HEK293T (cell line): Measurements from ENCODE around the gene LSM8.

Source experiments
- CTCF ChIA-PET: fragments of 350-600 bp; formaldehyde crosslinking; extraction: SDS; loops from one replicate; lab custom pipeline; 2021; ENCODE audit warnings: antibody characterized with exemption, inconsistent platforms; lab: Yijun Ruan, JAX
- POLR2A ChIA-PET: fragments of 350-600 bp; formaldehyde crosslinking; extraction: SDS; loops from one replicate; lab custom pipeline; 2020; ENCODE audit warnings: antibody characterized with exemption, inconsistent platforms; lab: Yijun Ruan, JAX
- DNase-seq: peaks from one replicate; pipeline ENCODE4 v3.0.0; 2012; ENCODE audit warnings: mixed read lengths; ENCODE audit errors: extremely low spot score
- ARNT ChIP-seq: fragments of 450-650 bp; IDR thresholded peaks from 2 replicates; pipeline ENCODE4 v1.6.1; 2017; ENCODE audit warnings: mild to moderate bottlenecking
- BHLHE40 ChIP-seq: fragments of 450-650 bp; IDR thresholded peaks from 2 replicates; pipeline ENCODE4 v1.6.1; 2016; ENCODE audit warnings: mild to moderate bottlenecking, moderate library complexity, borderline replicate concordance
- CTBP1 ChIP-seq: fragments of 450-650 bp; IDR thresholded peaks from 2 replicates; pipeline ENCODE4 v1.6.1; 2016; ENCODE audit warnings: borderline replicate concordance
- ELF4 ChIP-seq: fragments of 450-650 bp; IDR thresholded peaks from 2 replicates; pipeline ENCODE4 v1.6.1; 2017; ENCODE audit warnings: antibody characterized with exemption
- FOXA1 ChIP-seq: fragments of 450-650 bp; IDR thresholded peaks from 2 replicates; pipeline ENCODE4 v1.6.1; 2016; ENCODE audit warnings: mild to moderate bottlenecking
- FOXK2 ChIP-seq: fragments of 450-650 bp; IDR thresholded peaks from 2 replicates; pipeline ENCODE4 v1.6.1; 2016; ENCODE audit warnings: mild to moderate bottlenecking
- FOXM1 ChIP-seq: fragments of 450-650 bp; IDR thresholded peaks from 2 replicates; pipeline ENCODE4 v1.6.1; 2017; ENCODE audit warnings: mild to moderate bottlenecking, borderline replicate concordance
- HDGF ChIP-seq: fragments of 450-650 bp; IDR thresholded peaks from 2 replicates; pipeline ENCODE4 v1.6.1; 2017; ENCODE audit warnings: antibody characterized with exemption, borderline replicate concordance
- L3MBTL2 ChIP-seq: fragments of 450-650 bp; conservative IDR thresholded peaks from 2 replicates; pipeline ENCODE4 v1.6.1; 2016; ENCODE audit warnings: mild to moderate bottlenecking
- LEF1 ChIP-seq: fragments of 450-650 bp; IDR thresholded peaks from 2 replicates; pipeline ENCODE4 v1.6.1; 2017; ENCODE audit warnings: mild to moderate bottlenecking, borderline replicate concordance
- NFRKB ChIP-seq: fragments of 450-650 bp; IDR thresholded peaks from 2 replicates; pipeline ENCODE4 v1.6.1; 2016; ENCODE audit warnings: mild to moderate bottlenecking, moderate library complexity
- PKNOX1 ChIP-seq: fragments of 450-650 bp; IDR thresholded peaks from 2 replicates; pipeline ENCODE4 v1.6.1; 2016
- SP1 ChIP-seq: fragments of 450-650 bp; IDR thresholded peaks from 2 replicates; pipeline ENCODE4 v1.6.1; 2017
- SUZ12 ChIP-seq: fragments of 450-650 bp; IDR thresholded peaks from 2 replicates; pipeline ENCODE4 v1.6.1; 2016; ENCODE audit warnings: mild to moderate bottlenecking
- TARDBP ChIP-seq: fragments of 450-650 bp; IDR thresholded peaks from 2 replicates; pipeline ENCODE4 v1.6.1; 2016
- ZNF384 ChIP-seq: fragments of 450-650 bp; IDR thresholded peaks from 2 replicates; pipeline ENCODE4 v1.6.1; 2016

Gene LSM8

GRCh38 chr7:118152149-118152548 is 31.8 kb upstream of the LSM8 start:
- DNase-seq, result no peak
- TF ChIP-seq TARDBP (no peak), FOXK2 (no peak), ELF4 (no peak), HDGF (no peak), BHLHE40 (no peak), ARNT (no peak), FOXA1 (no peak), SUZ12 (no peak), CTBP1 (no peak), L3MBTL2 (no peak), NFRKB (no peak), LEF1 (no peak), SP1 (no peak)
- POLR2A ChIA-PET, result no interaction called here
- CTCF ChIA-PET, result interaction anchor here (0.8 to 1.1 kb wide), 2 partner anchors 79 to 401 kb away, joined by 3 read pairs; no protein-coding TSS in a partner anchor

- ChIA-PET CTCF (interaction anchor here (0.8 to 1.1 kb wide), 2 partner anchors 79 to 402 kb away, joined by 3 read pairs; no protein-coding TSS in a partner anchor), POLR2A (no interaction called here)
- no peak for TF ChIP-seq LEF1
- no peak for TF ChIP-seq NFRKB
- TF ChIP-seq SUZ12, result no peak
- TF ChIP-seq ARNT, result no peak
- no peak for TF ChIP-seq ZNF384
- TF ChIP-seq FOXK2, result no peak
- no peak for TF ChIP-seq PKNOX1
- TF ChIP-seq FOXM1, result no peak
- TF ChIP-seq FOXA1, result no peak
- no peak for TF ChIP-seq SP1
- no peak for TF ChIP-seq TARDBP
- TF ChIP-seq HDGF, result no peak
- no peak for TF ChIP-seq CTBP1
- no peak for TF ChIP-seq ELF4
- no peak for TF ChIP-seq L3MBTL2
- no peak for TF ChIP-seq BHLHE40
- no peak for DNase-seq
Observed at GRCh38 chr7:118152654-118153053, 31.3 kb upstream of the LSM8 start.

GRCh38 chr7:118153551-118154177 is 30.3 kb upstream of the LSM8 start:
- CTCF ChIA-PET, result interaction anchor here (0.6 to 0.8 kb wide), 3 partner anchors 53 to 376 kb away, joined by 3 to 4 read pairs (median 3); no protein-coding TSS in a partner anchor
- DNase-seq, result peak; percentile 13
- TF ChIP-seq BHLHE40, result no peak
- TF ChIP-seq FOXM1, result no peak
- no peak for TF ChIP-seq SP1
- no peak for TF ChIP-seq ELF4
- TF ChIP-seq LEF1, result no peak
- TF ChIP-seq TARDBP, result no peak
- TF ChIP-seq FOXA1, result no peak
- TF ChIP-seq CTBP1, result no peak
- TF ChIP-seq HDGF, result no peak
- no peak for TF ChIP-seq NFRKB
- POLR2A ChIA-PET, result no interaction called here

- CTCF ChIA-PET, result no interaction called here
- TF ChIP-seq ARNT (no peak), TARDBP (no peak), LEF1 (no peak), HDGF (no peak), FOXA1 (no peak), L3MBTL2 (no peak), FOXM1 (no peak), SP1 (no peak), SUZ12 (no peak), BHLHE40 (no peak), NFRKB (no peak), CTBP1 (no peak), PKNOX1 (no peak), ZNF384 (no peak), ELF4 (no peak), FOXK2 (no peak)
- POLR2A ChIA-PET, result no interaction called here
- DNase-seq, result no peak
Observed at GRCh38 chr7:118158766-118159165, 25.2 kb upstream of the LSM8 start.

- no peak for TF ChIP-seq TARDBP
- TF ChIP-seq ARNT, result no peak
- no peak for TF ChIP-seq ELF4
- TF ChIP-seq FOXK2, result no peak
- TF ChIP-seq L3MBTL2, result no peak
- no peak for TF ChIP-seq BHLHE40
- no peak for TF ChIP-seq FOXM1
- TF ChIP-seq ZNF384, result no peak
- TF ChIP-seq CTBP1, result no peak
- TF ChIP-seq LEF1, result no peak
- TF ChIP-seq SUZ12, result no peak
- TF ChIP-seq FOXA1, result no peak
- no peak for TF ChIP-seq HDGF
- TF ChIP-seq NFRKB, result no peak
- no peak for TF ChIP-seq PKNOX1
- DNase-seq, result peak; percentile 8
- CTCF ChIA-PET, result no interaction called here
- POLR2A ChIA-PET, result no interaction called here
Observed at GRCh38 chr7:118169146-118169545, 14.8 kb upstream of the LSM8 start.
